ENCODE measurements around the gene TMEM9. TPM values are rescaled to one million over a fixed set of nuclear protein-coding genes. Genes with fewer than 3 reads are reported as not detected.

TMEM9 gene
- total and polyA plus RNA-seq, 9 of the 15 experiments (the other 6 are each of a cell fraction or from before 2014, with no cell fraction given) = 30.4 to 107 (median 67.6) TPM

DNA sequence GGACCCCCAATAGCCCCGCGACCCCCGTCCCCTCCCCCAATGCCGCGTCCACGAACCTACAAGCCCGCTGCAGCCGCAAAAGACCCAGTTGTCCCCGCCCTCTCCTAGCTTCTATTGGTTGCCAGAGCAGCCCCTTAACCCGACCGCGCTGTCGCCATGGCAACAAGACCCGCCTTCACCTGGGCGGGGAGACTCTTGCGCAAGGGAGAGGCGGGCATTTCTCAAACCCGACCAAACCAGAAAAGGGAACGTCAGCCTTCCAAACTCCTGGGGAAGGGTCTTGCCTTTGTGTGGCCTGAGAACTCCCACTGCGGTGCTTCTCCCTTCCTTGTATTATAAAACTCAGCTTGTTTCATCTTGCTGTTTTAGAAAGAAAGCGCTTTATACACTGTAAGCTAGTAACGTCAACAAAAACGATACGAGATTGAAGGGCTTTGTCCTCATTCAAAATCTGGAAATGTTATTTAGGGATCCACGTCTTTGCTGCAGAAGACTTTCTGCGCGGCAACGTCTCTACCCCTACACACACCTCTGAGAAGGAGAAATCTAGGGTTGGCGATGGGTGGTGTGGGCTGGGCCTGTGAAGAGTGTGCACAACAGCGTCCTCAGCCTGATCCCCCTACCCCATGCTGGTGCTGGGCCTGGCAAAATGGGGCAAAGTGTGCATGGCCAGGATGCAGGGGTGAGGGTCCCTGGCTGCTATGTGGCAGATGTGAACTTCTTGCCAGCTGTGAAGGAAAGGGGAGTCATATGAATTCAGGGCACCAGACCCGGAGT lies at the start of gene TMEM9 (continued):
- TF ChIP-seq, protein P1, sequence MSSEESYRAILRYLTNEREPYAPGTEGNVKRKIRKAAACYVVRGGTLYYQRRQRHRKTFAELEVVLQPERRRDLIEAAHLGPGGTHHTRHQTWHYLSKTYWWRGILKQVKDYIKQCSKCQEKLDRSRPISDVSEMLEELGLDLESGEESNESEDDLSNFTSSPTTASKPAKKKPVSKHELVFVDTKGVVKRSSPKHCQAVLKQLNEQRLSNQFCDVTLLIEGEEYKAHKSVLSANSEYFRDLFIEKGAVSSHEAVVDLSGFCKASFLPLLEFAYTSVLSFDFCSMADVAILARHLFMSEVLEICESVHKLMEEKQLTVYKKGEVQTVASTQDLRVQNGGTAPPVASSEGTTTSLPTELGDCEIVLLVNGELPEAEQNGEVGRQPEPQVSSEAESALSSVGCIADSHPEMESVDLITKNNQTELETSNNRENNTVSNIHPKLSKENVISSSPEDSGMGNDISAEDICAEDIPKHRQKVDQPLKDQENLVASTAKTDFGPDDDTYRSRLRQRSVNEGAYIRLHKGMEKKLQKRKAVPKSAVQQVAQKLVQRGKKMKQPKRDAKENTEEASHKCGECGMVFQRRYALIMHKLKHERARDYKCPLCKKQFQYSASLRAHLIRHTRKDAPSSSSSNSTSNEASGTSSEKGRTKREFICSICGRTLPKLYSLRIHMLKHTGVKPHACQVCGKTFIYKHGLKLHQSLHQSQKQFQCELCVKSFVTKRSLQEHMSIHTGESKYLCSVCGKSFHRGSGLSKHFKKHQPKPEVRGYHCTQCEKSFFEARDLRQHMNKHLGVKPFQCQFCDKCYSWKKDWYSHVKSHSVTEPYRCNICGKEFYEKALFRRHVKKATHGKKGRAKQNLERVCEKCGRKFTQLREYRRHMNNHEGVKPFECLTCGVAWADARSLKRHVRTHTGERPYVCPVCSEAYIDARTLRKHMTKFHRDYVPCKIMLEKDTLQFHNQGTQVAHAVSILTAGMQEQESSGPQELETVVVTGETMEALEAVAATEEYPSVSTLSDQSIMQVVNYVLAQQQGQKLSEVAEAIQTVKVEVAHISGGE (CRISPR knock-in tag; IDR thresholded peaks at IDR 0.05) = peak in 1 of 3 experiments; percentile 60; a peak in 1 of 6 replicates
- TF ChIP-seq, protein P2, sequence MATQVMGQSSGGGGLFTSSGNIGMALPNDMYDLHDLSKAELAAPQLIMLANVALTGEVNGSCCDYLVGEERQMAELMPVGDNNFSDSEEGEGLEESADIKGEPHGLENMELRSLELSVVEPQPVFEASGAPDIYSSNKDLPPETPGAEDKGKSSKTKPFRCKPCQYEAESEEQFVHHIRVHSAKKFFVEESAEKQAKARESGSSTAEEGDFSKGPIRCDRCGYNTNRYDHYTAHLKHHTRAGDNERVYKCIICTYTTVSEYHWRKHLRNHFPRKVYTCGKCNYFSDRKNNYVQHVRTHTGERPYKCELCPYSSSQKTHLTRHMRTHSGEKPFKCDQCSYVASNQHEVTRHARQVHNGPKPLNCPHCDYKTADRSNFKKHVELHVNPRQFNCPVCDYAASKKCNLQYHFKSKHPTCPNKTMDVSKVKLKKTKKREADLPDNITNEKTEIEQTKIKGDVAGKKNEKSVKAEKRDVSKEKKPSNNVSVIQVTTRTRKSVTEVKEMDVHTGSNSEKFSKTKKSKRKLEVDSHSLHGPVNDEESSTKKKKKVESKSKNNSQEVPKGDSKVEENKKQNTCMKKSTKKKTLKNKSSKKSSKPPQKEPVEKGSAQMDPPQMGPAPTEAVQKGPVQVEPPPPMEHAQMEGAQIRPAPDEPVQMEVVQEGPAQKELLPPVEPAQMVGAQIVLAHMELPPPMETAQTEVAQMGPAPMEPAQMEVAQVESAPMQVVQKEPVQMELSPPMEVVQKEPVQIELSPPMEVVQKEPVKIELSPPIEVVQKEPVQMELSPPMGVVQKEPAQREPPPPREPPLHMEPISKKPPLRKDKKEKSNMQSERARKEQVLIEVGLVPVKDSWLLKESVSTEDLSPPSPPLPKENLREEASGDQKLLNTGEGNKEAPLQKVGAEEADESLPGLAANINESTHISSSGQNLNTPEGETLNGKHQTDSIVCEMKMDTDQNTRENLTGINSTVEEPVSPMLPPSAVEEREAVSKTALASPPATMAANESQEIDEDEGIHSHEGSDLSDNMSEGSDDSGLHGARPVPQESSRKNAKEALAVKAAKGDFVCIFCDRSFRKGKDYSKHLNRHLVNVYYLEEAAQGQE (IDR thresholded peaks at IDR 0.05; ENCODE audit: borderline replicate concordance) = peak; percentile 99
- TF ChIP-seq, protein P2 (CRISPR knock-in tag; IDR thresholded peaks at IDR 0.05; ENCODE audit: low read depth) = 0 out of 2 replicates have a peak, but pooled peaks have one; percentile 19
- TF ChIP-seq DACH1 (IDR thresholded peaks at IDR 0.05; ENCODE audit: partially characterized antibody) (peak; percentile 88), ADNP (tag; IDR thresholded peaks at IDR 0.05) (no peak), ATF1 (CRISPR knock-in tag; IDR thresholded peaks at IDR 0.05) (no peak), ATF1 (tag; IDR thresholded peaks at IDR 0.05) (peak; percentile 74), RFX1 (IDR thresholded peaks at IDR 0.05) (peak; percentile 100), MYNN (IDR thresholded peaks at IDR 0.05) (peak; percentile 57), MYNN (CRISPR knock-in tag; IDR thresholded peaks at IDR 0.05) (no peak), ZNF165 (CRISPR knock-in tag; IDR thresholded peaks at IDR 0.05; ENCODE audit: borderline replicate concordance) (no peak), ZNF589 (CRISPR knock-in tag; IDR thresholded peaks at IDR 0.05; ENCODE audit: low read depth) (peak; percentile 82)
- TF ChIP-seq, protein P3, sequence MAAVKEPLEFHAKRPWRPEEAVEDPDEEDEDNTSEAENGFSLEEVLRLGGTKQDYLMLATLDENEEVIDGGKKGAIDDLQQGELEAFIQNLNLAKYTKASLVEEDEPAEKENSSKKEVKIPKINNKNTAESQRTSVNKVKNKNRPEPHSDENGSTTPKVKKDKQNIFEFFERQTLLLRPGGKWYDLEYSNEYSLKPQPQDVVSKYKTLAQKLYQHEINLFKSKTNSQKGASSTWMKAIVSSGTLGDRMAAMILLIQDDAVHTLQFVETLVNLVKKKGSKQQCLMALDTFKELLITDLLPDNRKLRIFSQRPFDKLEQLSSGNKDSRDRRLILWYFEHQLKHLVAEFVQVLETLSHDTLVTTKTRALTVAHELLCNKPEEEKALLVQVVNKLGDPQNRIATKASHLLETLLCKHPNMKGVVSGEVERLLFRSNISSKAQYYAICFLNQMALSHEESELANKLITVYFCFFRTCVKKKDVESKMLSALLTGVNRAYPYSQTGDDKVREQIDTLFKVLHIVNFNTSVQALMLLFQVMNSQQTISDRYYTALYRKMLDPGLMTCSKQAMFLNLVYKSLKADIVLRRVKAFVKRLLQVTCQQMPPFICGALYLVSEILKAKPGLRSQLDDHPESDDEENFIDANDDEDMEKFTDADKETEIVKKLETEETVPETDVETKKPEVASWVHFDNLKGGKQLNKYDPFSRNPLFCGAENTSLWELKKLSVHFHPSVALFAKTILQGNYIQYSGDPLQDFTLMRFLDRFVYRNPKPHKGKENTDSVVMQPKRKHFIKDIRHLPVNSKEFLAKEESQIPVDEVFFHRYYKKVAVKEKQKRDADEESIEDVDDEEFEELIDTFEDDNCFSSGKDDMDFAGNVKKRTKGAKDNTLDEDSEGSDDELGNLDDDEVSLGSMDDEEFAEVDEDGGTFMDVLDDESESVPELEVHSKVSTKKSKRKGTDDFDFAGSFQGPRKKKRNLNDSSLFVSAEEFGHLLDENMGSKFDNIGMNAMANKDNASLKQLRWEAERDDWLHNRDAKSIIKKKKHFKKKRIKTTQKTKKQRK (IDR thresholded peaks at IDR 0.05; ENCODE audit: borderline replicate concordance, low read depth, low read length) = peak; percentile 62; the same call in 1 of the 2 replicates

Measured in K562 (cell line).